ENCODE data around the gene CHD9NB.

- TF ChIP-seq EZH2phosphoT487 (IDR thresholded peaks at IDR 0.05; ENCODE audit: insufficient read depth, low read depth) (no peak), EZH2 (IDR thresholded peaks at IDR 0.05; ENCODE audit: insufficient read depth, poor library complexity, severe bottlenecking) (no peak)
Observed at GRCh38 chr16:53078247-53078646, 25.6 kb upstream of the CHD9NB start.
